Gastrocnemius medialis (tissue), 4 donors: ENCODE results near the gene KLHL29.

Source experiments
- POLR2A ChIP-seq, 2 donors: fragments of 450-650 bp; IDR thresholded peaks; one replicate each; pipeline ENCODE4 v1.6.1; 2017; ENCODE audit warnings: antibody characterized with exemption in 2 of 2, mild to moderate bottlenecking in 2 of 2, moderate library complexity in 2 of 2
- TF ChIP-seq, protein P1 (sequence below), 5 experiments: fragments of 450-650 bp in 3 of 5; fragments of 200-600 bp in 2 of 5; sonication (generic) in 2 of 5; IDR thresholded peaks in 4 of 5; conservative IDR thresholded peaks in 1 of 5; 1 replicate in 4 of 5; 2 replicates in 1 of 5; pipeline ENCODE4 v1.5.1; 2016 to 2019; ENCODE audit warnings: antibody characterized with exemption in 5 of 5, mild to moderate bottlenecking in 3 of 5, moderate library complexity in 3 of 5

DNA sequence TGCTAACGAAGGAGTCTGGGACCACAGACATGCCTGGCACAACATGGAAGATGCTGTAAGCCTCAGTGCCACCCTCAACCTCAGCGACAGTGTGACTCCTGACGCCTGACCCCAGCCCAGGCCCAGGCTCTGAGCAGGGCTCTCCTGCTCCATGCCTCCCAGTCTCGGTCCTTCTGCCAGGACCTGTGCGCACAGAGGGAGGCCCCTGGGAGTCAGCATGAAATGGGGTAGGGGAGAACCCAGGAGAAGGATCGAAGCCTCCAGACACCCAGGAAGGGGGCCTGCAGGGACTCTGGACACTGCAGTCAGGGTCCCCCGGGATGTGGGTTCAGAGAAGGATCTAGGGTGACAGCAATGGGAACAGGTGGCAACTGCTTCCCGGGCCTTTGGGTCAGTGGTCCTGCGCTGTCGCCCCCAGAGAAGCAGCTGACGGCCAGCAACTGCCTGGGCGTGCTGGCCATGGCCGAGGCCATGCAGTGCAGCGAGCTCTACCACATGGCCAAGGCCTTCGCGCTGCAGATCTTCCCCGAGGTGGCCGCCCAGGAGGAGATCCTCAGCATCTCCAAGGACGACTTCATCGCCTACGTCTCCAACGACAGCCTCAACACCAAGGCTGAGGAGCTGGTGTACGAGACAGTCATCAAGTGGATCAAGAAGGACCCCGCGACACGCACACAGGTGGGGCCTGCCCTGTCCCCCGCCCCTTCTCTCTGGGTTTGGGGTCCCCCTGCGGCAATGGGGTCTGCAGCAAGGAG is 308.0 kb downstream of the KLHL29 start:
- TF ChIP-seq POLR2A (IDR thresholded peaks at IDR 0.05) = no peak
- TF ChIP-seq, protein P1, sequence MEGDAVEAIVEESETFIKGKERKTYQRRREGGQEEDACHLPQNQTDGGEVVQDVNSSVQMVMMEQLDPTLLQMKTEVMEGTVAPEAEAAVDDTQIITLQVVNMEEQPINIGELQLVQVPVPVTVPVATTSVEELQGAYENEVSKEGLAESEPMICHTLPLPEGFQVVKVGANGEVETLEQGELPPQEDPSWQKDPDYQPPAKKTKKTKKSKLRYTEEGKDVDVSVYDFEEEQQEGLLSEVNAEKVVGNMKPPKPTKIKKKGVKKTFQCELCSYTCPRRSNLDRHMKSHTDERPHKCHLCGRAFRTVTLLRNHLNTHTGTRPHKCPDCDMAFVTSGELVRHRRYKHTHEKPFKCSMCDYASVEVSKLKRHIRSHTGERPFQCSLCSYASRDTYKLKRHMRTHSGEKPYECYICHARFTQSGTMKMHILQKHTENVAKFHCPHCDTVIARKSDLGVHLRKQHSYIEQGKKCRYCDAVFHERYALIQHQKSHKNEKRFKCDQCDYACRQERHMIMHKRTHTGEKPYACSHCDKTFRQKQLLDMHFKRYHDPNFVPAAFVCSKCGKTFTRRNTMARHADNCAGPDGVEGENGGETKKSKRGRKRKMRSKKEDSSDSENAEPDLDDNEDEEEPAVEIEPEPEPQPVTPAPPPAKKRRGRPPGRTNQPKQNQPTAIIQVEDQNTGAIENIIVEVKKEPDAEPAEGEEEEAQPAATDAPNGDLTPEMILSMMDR (IDR thresholded peaks at IDR 0.05 in 4 of 5, conservative IDR thresholded peaks at IDR 0.05 in 1 of 5) = no peak
